ENCODE measurements around the gene TPM1. TPM values are rescaled to one million over a fixed set of nuclear protein-coding genes. Genes with fewer than 3 reads are reported as not detected.
A peak's percentile ranks its signal among the peaks of the same experiment; 100 is the strongest.

Gene TPM1
- total RNA-seq, 1 experiment from 2014 or later, result 748 TPM

DNA sequence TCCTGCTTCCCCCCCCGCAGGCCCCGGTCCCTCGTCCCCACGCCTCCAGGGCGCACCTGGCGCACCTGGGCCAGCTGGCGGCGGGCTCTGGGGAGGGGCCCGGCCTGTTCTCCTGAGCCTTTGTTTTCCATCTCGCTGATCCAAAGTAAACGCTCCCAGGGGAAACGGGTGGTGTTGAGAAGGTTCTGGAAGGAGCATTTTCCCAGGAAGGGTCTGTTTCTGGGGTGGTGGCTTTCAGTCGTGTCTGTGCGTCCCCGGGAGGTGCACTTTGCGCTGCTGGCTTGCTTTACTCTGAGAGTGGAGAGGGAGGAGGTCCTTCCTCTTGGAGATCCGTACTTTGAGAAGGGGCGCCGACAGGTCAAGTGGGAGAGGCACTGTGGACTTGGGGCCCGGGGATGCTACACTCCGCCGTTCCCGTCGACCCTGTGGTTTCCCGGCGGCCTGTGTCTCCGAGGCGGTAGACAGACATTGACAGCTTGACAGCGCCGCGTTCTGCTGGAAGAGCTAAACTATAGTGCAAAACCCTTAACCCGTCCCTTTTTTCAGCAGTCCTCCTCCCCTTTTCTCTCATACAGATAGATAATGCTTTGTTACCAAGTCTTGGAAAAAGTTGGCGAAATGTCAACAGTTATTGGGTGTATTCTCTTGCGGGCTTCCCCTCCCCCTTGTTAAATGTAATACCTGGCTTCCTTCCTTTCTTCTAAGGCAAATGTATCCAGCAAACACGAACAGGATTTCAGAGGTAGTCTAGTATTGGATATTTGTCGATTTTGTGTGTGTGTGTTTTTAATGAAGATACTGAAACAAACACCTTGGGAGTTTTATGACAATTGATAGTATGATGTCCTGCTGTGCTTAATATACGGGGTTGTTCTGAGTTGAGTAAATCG is 6.5 kb downstream of the TPM1 start:
- no peak overlapping the region for H2BK20ac ChIP-seq (ENCODE audit: low read depth, low read length, poor library complexity, severe bottlenecking)
- H2AK5ac ChIP-seq (ENCODE audit: insufficient read length, low read length), result no peak overlapping the region
- H3K79me2 ChIP-seq (ENCODE audit: insufficient read depth, low read length), result peaks cover 7% of the 10 kb centered on the region; the same call in 1 of the 2 replicates
- no peak overlapping the region for H2BK120ac ChIP-seq (ENCODE audit: low read depth, low read length, poor library complexity, severe bottlenecking)
- H3K27ac ChIP-seq (ENCODE audit: insufficient read length, low read depth, low read length), result no peak overlapping the region
- H3K9ac ChIP-seq (ENCODE audit: extremely low read depth, insufficient read length, low read length), result peak overlapping the region; percentile 55
- no peaks in the 10 kb centered on the region for H4K20me1 ChIP-seq (ENCODE audit: control insufficient read depth, insufficient read depth, insufficient read length)
- peaks cover 7% of the 10 kb centered on the region for H3K4me1 ChIP-seq (ENCODE audit: insufficient read depth, low read length)
- H2AFZ ChIP-seq (ENCODE audit: low read length), result no peak overlapping the region
- H3K36me3 Mint-ChIP-seq (ENCODE audit: insufficient read depth in 1 of 3, low read depth in 3 of 3), result peaks cover 23 to 90% (median 73%) of the 10 kb centered on the region in 3 experiments
- H3K9me3 ChIP-seq (ENCODE audit: control insufficient read depth, low read depth, low read length), result no peaks in the 10 kb centered on the region
- no peaks in the 10 kb centered on the region for H3K79me1 ChIP-seq (ENCODE audit: insufficient read depth, low read depth, low read length, poor library complexity, severe bottlenecking)
- peak overlapping the region; percentile 83 to 91 for H3K4me3 Mint-ChIP-seq
- peaks cover 1% of the 10 kb centered on the region for H3K27me3 Mint-ChIP-seq (ENCODE audit: low read depth)
- H3K27ac Mint-ChIP-seq, result peak overlapping the region; percentile 81 to 97 (median 95)
- no peak overlapping the region for H3K4ac ChIP-seq (ENCODE audit: low read depth, low read length)
- no peak overlapping the region for H2BK12ac ChIP-seq (ENCODE audit: insufficient read length, low read depth, low read length)
- H3K56ac ChIP-seq (ENCODE audit: insufficient read length, low read depth, low read length), result no peak overlapping the region
- peaks cover 80 to 83% of the 10 kb centered on the region in 2 experiments for H3K4me1 Mint-ChIP-seq
- TF ChIP-seq, protein P1, sequence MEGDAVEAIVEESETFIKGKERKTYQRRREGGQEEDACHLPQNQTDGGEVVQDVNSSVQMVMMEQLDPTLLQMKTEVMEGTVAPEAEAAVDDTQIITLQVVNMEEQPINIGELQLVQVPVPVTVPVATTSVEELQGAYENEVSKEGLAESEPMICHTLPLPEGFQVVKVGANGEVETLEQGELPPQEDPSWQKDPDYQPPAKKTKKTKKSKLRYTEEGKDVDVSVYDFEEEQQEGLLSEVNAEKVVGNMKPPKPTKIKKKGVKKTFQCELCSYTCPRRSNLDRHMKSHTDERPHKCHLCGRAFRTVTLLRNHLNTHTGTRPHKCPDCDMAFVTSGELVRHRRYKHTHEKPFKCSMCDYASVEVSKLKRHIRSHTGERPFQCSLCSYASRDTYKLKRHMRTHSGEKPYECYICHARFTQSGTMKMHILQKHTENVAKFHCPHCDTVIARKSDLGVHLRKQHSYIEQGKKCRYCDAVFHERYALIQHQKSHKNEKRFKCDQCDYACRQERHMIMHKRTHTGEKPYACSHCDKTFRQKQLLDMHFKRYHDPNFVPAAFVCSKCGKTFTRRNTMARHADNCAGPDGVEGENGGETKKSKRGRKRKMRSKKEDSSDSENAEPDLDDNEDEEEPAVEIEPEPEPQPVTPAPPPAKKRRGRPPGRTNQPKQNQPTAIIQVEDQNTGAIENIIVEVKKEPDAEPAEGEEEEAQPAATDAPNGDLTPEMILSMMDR (conservative IDR thresholded peaks at IDR 0.05), result no peak
- H3K4me2 ChIP-seq (ENCODE audit: insufficient read depth, insufficient read length, low read length), result peak overlapping the region; percentile 87
- no peaks in the 10 kb centered on the region for H3K9me3 Mint-ChIP-seq
- H3K18ac ChIP-seq (ENCODE audit: insufficient read length, low read depth, low read length), result peak overlapping the region; percentile 66
- H2BK5ac ChIP-seq (ENCODE audit: insufficient read length, low read length), result no peak overlapping the region
- H3T11ph ChIP-seq (ENCODE audit: low read length), result no peak overlapping the region
- no peak overlapping the region for H3K23ac ChIP-seq (ENCODE audit: insufficient read length, low read depth, low read length)
- H3K27me3 ChIP-seq (ENCODE audit: insufficient read depth, low read length), result no peaks in the 10 kb centered on the region
- H2BK15ac ChIP-seq (ENCODE audit: low read depth, low read length), result no peak overlapping the region
- no peak overlapping the region for H4K91ac ChIP-seq (ENCODE audit: insufficient read length, low read depth, low read length)
- DNase-seq, result peak; percentile 64
- WGBS (ENCODE audit: extremely low coverage, insufficient read length, low lambda C conversion rate), result no CpG with 5 or more reads among the region's 38 CpGs
- peaks cover 16% of the 10 kb centered on the region for H3K23me2 ChIP-seq (ENCODE audit: insufficient read length, low read depth, low read length, poor library complexity, severe bottlenecking)
- H3K14ac ChIP-seq (ENCODE audit: insufficient read depth, low read length), result peak overlapping the region; percentile 72
- H4K8ac ChIP-seq (replicated peaks; ENCODE audit: insufficient read length, low read depth, low read length), result no peak overlapping the region
- H4K5ac ChIP-seq (ENCODE audit: insufficient read length, low read depth, low read length), result no peak overlapping the region

Data from H9 (cell line).